Kidney (tissue), 14 donors: ENCODE results near the gene IL31. TPM values are rescaled to one million over a fixed set of nuclear protein-coding genes. Genes with fewer than 3 reads are reported as not detected.

Source experiments
- DNase-seq, 5 donors: peaks; one replicate each; pipeline ENCODE4 v3.0.0-alpha.2; 2013 to 2020
- FAIRE-seq: peaks from 2 replicates; lab custom pipeline; 2012; peaks lifted over from hg19 to GRCh38; lab: Jason Lieb, UNC
- H3K27ac ChIP-seq, 2 donors: one replicate each; pipeline ENCODE4 v1.7.0; 2013; ENCODE audit warnings: low read depth in 2 of 2, low read length in 2 of 2, inconsistent platforms in 1 of 2
- H3K27me3 ChIP-seq: one replicate; pipeline ENCODE4 v1.7.1; 2013; ENCODE audit warnings: low read length, inconsistent platforms; ENCODE audit not compliant: control insufficient read depth, insufficient read depth
- H3K36me3 ChIP-seq, 3 donors: one replicate each; pipeline versions ENCODE4 v1.7.0 to v1.7.1; 2013; ENCODE audit warnings: low read length in 3 of 3, control low read depth in 1 of 3, inconsistent platforms in 1 of 3; ENCODE audit not compliant: insufficient read depth in 3 of 3, control insufficient read depth in 2 of 3
- H3K4me1 ChIP-seq, 3 donors: one replicate each; pipeline versions ENCODE4 v1.7.0 to v1.7.1; 2013; ENCODE audit warnings: low read length in 3 of 3, inconsistent platforms in 1 of 3, low read depth in 1 of 3; ENCODE audit not compliant: control insufficient read depth in 2 of 3, insufficient read depth in 2 of 3
- H3K4me3 ChIP-seq, 3 donors: one replicate each; pipeline versions ENCODE4 v1.7.0 to v1.8.1; 2013; ENCODE audit warnings: low read length in 3 of 3, control low read depth in 1 of 3, inconsistent platforms in 1 of 3
- H3K9ac ChIP-seq, 3 donors: one replicate each; pipeline versions ENCODE4 v1.7.0 to v1.7.1; 2013; ENCODE audit warnings: low read length in 3 of 3, control low read depth in 1 of 3, inconsistent platforms in 1 of 3
- H3K9me3 ChIP-seq, 3 donors: one replicate each; pipeline versions ENCODE4 v1.7.0 to v1.7.1; 2013; ENCODE audit warnings: low read length in 3 of 3, control low read depth in 1 of 3, inconsistent platforms in 1 of 3; ENCODE audit not compliant: control insufficient read depth in 2 of 3, insufficient read depth in 1 of 3
- CTCF ChIP-seq: IDR thresholded peaks from 3 replicates; pipeline ENCODE4 v1.5.1; 2012; ENCODE audit warnings: mild to moderate bottlenecking, moderate library complexity, borderline replicate concordance; ENCODE audit not compliant: insufficient read depth; ENCODE audit errors: extremely low read depth
- intact Hi-C: fragments of 100-400 bp; cut with DNase I; formaldehyde crosslinking; loops from one replicate; pipeline ENCODE4 v1.11.1; 2022
- polyA plus RNA-seq: library from polyadenylated mRNA; stranded (reverse); fragments of 350-450 nt; fragmentation: Illumina TruSeq; extraction: RNeasy Lipid Tissue Mini Kit (QIAGEN cat#74804); gene quantifications from one replicate; pipeline ENCODE4 v1.2.3, GENCODE V29; 2014; ENCODE audit warnings: low read depth, low replicate concordance; ENCODE audit not compliant: insufficient read depth
- total RNA-seq: library from RNA; stranded (reverse); fragmentation: NEBNext Ultra II Directional; extraction: Animal tissue kit (Norgen Biotek cat#: 25700); gene quantifications from one replicate; pipeline ENCODE4 v1.2.1, GENCODE V29; 2021
- donor health status: control.
- donor health status: control.
- donor health status: control.
- donor health status: control.
- donor health status: control.
- donor health status: DM: yes; HTN: yes; CAD: no.
- donor health status: Normal renal cell carcinoma (clear cell type).

IL31 gene
- total and polyA plus RNA-seq, 2 donors from 2014 or later = not detected

DNA sequence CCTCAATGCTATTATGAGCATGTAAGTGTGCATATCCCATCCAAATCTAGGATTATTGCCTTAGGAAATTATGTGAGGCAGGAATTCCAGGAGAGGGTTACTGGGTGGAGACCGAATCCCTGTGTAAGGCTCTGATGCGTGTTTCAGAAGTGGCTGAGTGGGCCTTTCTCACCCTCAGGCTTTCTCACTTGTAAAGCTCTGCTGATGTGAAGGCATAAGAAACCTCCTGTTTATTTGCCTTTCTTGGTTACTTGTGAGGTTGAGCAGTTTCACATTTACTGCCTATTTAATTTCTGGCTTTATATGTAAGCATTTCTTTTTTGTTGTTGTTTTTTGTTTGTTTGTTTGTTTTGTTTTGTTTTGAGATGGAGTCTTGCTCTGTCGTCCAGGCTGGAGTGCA is 11.0 kb downstream of the IL31 start:
- intact Hi-C loops = no loop called here
- no peaks in the 10 kb centered on the region for H3K4me1 ChIP-seq
- no peaks in the 10 kb centered on the region for H3K36me3 ChIP-seq
- TF ChIP-seq CTCF = no peak
- H3K9ac ChIP-seq = no peak overlapping the region
- no peaks in the 10 kb centered on the region for H3K27me3 ChIP-seq
- H3K9me3 ChIP-seq = no peaks in the 10 kb centered on the region
- no peak overlapping the region for H3K27ac ChIP-seq
- H3K4me3 ChIP-seq = no peak overlapping the region
- DNase-seq = no peak
- FAIRE-seq = no peak

GRCh38 chr12:122161682-122162081 is 12.3 kb downstream of the IL31 start:
- FAIRE-seq (no peak), DNase-seq (no peak)
- no peak for TF ChIP-seq CTCF
- intact Hi-C loops = no loop called here
- H3K9me3 ChIP-seq = no peaks in the 10 kb centered on the region
- H3K27me3 ChIP-seq = no peaks in the 10 kb centered on the region
- H3K27ac ChIP-seq = no peak overlapping the region
- no peak overlapping the region for H3K4me3 ChIP-seq
- H3K4me1 ChIP-seq = no peaks in the 10 kb centered on the region
- H3K9ac ChIP-seq = no peak overlapping the region
- no peaks in the 10 kb centered on the region for H3K36me3 ChIP-seq

DNA sequence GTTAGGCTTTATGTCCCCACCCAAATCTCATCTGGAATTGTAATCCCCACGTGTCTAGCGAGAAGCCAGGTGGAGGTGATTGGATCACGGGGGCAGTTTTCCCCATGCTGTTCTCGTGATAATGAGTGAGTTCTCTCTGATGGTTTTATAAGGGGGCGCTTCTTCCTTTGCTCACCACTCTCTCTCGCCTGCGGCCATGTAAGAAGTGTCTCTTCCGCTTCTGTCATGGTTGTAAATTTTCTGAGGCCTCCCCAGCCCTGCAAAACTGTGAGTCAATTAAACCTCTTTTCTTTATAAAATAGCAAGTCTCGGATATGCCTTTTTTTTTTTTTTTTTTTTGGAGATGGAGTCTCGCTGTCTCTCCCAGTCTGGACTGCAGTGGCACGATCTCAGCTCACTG is 13.3 kb downstream of the IL31 start:
- no peak for DNase-seq
- H3K27ac ChIP-seq = no peak overlapping the region
- no peak overlapping the region for H3K4me3 ChIP-seq
- H3K9ac ChIP-seq = no peak overlapping the region
- no peaks in the 10 kb centered on the region for H3K4me1 ChIP-seq
- no peak for TF ChIP-seq CTCF
- no peaks in the 10 kb centered on the region for H3K27me3 ChIP-seq
- H3K9me3 ChIP-seq = no peaks in the 10 kb centered on the region
- FAIRE-seq = no peak
- H3K36me3 ChIP-seq = no peaks in the 10 kb centered on the region
- intact Hi-C loops = no loop called here

DNA sequence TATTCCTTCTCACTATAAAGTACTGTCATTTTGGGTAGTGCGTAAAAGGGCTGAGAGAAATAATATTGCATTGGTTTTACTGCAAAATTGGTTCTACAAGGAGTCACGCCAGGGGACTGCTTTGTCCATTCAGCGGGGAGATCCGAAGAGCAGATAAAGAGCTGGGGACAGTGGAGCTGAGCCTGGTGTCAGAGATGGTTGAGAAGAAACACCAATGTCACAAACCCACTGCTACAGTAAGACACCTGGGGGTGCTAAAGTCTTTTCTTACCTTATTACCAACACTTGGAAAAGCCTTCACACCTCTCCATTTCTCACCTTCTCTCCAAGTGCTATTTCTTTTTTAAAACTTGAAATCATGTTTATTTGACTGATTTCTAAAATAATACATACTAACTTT is 14.1 kb downstream of the IL31 start:
- Histone ChIP-seq H3K4me1 (no peaks in the 10 kb centered on the region), H3K27ac (no peak overlapping the region), H3K36me3 (no peaks in the 10 kb centered on the region), H3K9ac (no peak overlapping the region), H3K27me3 (no peaks in the 10 kb centered on the region), H3K4me3 (no peak overlapping the region), H3K9me3 (no peaks in the 10 kb centered on the region)
- intact Hi-C loops = no loop called here
- no peak for TF ChIP-seq CTCF
- DNase-seq = no peak
- no peak for FAIRE-seq
